Liver (tissue), 9 donors: ENCODE results near the gene KEAP1. TPM values are rescaled to one million over a fixed set of nuclear protein-coding genes. Genes with fewer than 3 reads are reported as not detected.

Experiments
- DNase-seq: peaks from one replicate; pipeline ENCODE4 v3.0.0-alpha.2; 2017; ENCODE audit warnings: low spot score
- H3K27ac ChIP-seq, 2 donors: one replicate each; pipeline ENCODE4 v1.7.0; 2013; ENCODE audit warnings: inconsistent platforms in 2 of 2, low read length in 2 of 2, control low read depth in 1 of 2, low read depth in 1 of 2, mild to moderate bottlenecking in 1 of 2
- H3K27me3 ChIP-seq, 4 donors: one replicate each; pipeline versions ENCODE4 v1.6.1 to v1.7.0; 2013; ENCODE audit warnings: low read length in 3 of 4, inconsistent platforms in 1 of 4, mild to moderate bottlenecking in 1 of 4, moderate library complexity in 1 of 4; ENCODE audit not compliant: control insufficient read depth in 4 of 4, insufficient read depth in 4 of 4
- H3K36me3 ChIP-seq, 4 donors: one replicate each; pipeline versions ENCODE4 v1.6.1 to v1.7.0; 2013; ENCODE audit warnings: low read length in 3 of 4, mild to moderate bottlenecking in 3 of 4, low read depth in 1 of 4, moderate library complexity in 1 of 4; ENCODE audit not compliant: control insufficient read depth in 4 of 4, insufficient read depth in 3 of 4
- H3K4me1 ChIP-seq, 4 donors: one replicate each; pipeline versions ENCODE4 v1.6.1 to v1.7.0; 2013; ENCODE audit warnings: low read length in 3 of 4, mild to moderate bottlenecking in 3 of 4, moderate library complexity in 1 of 4; ENCODE audit not compliant: control insufficient read depth in 4 of 4, insufficient read depth in 4 of 4
- H3K4me3 ChIP-seq, 3 donors: one replicate each; pipeline versions ENCODE4 v1.6.1 to v1.7.0; 2013; ENCODE audit warnings: low read length in 3 of 3, control low read depth in 1 of 3, low read depth in 1 of 3, mild to moderate bottlenecking in 1 of 3
- H3K9ac ChIP-seq, 2 donors: one replicate each; pipeline ENCODE4 v1.7.0; 2013; ENCODE audit warnings: low read length in 2 of 2, mild to moderate bottlenecking in 2 of 2, moderate library complexity in 2 of 2, control low read depth in 1 of 2, low read depth in 1 of 2
- H3K9me3 ChIP-seq, 4 donors: one replicate each; pipeline versions ENCODE4 v1.6.1 to v1.7.0; 2013; ENCODE audit warnings: low read length in 3 of 4; ENCODE audit not compliant: control insufficient read depth in 4 of 4
- EGR1 ChIP-seq, 2 donors: IDR thresholded peaks; 2 replicates each; pipeline ENCODE4 v1.6.1; 2016 to 2018; ENCODE audit warnings: antibody characterized with exemption in 2 of 2, low read depth in 2 of 2
- FOXA2 ChIP-seq: IDR thresholded peaks from 2 replicates; pipeline ENCODE4 v1.6.1; 2016; ENCODE audit warnings: antibody characterized with exemption
- HNF4A ChIP-seq, 2 donors: conservative IDR thresholded peaks; 2 replicates each; pipeline ENCODE4 v1.6.1; 2016; ENCODE audit warnings: antibody characterized with exemption in 2 of 2, mild to moderate bottlenecking in 2 of 2
- HNF4G ChIP-seq: IDR thresholded peaks from 2 replicates; pipeline ENCODE4 v1.6.1; 2016; ENCODE audit warnings: antibody characterized with exemption
- JUND ChIP-seq, 2 donors: IDR thresholded peaks; 2 replicates each; pipeline ENCODE4 v1.6.1; 2016; ENCODE audit warnings: antibody characterized with exemption in 2 of 2
- MAX ChIP-seq: IDR thresholded peaks from 2 replicates; pipeline ENCODE4 v1.6.1; 2016; ENCODE audit warnings: antibody characterized with exemption
- NR2F2 ChIP-seq: IDR thresholded peaks from 2 replicates; pipeline ENCODE4 v1.6.1; 2016; ENCODE audit warnings: antibody characterized with exemption
- RAD21 ChIP-seq, 2 donors: IDR thresholded peaks; 2 replicates each; pipeline ENCODE4 v1.6.1; 2016; ENCODE audit warnings: antibody characterized with exemption in 2 of 2, mild to moderate bottlenecking in 2 of 2
- RXRA ChIP-seq, 2 donors: IDR thresholded peaks; 2 replicates each; pipeline ENCODE4 v1.6.1; 2017 to 2018; ENCODE audit warnings: antibody characterized with exemption in 2 of 2, mild to moderate bottlenecking in 1 of 2
- SP1 ChIP-seq: IDR thresholded peaks from 2 replicates; pipeline ENCODE4 v1.6.1; 2018; ENCODE audit warnings: antibody characterized with exemption, mild to moderate bottlenecking
- YY1 ChIP-seq: IDR thresholded peaks from 2 replicates; pipeline ENCODE4 v1.6.1; 2016; ENCODE audit warnings: antibody characterized with exemption, mild to moderate bottlenecking
- ZBTB33 ChIP-seq: IDR thresholded peaks from 2 replicates; pipeline ENCODE4 v1.6.1; 2016; ENCODE audit warnings: antibody characterized with exemption
- WGBS: extraction: QIAGEN DNeasy Blood & Tissue Kit; methylation state at CpG from one replicate; pipeline ENCODE4 v1.1.7; 2013; 5-methylcytosine and 5-hydroxymethylcytosine counted together
- polyA plus RNA-seq, 2 donors: library from polyadenylated mRNA; stranded (reverse) in 1 of 2; unstranded in 1 of 2; fragments of 200-250 nt in 1 of 2; fragments of >200 nt in 1 of 2; fragmentation: Nextera tagmentation in 1 of 2; extraction: Ambion mirVana in 1 of 2; gene quantifications; one replicate each; pipeline versions ENCODE4 v1.2.1 to v1.2.3, GENCODE V29; 2013 to 2015
- total RNA-seq, 2 donors: library from RNA; depleted of rRNA; stranded (reverse); fragments of >200 nt; gene quantifications; one replicate each; pipeline ENCODE4 v1.2.3, GENCODE V29; 2014
- donor health status: healthy.
- donor health status: healthy.
- donor health status: healthy.
- donor health status: healthy.
- donor health status: healthy.

The KEAP1 gene
- total and polyA plus RNA-seq, 4 donors = 44.3 to 62.3 (median 48.0) TPM

DNA sequence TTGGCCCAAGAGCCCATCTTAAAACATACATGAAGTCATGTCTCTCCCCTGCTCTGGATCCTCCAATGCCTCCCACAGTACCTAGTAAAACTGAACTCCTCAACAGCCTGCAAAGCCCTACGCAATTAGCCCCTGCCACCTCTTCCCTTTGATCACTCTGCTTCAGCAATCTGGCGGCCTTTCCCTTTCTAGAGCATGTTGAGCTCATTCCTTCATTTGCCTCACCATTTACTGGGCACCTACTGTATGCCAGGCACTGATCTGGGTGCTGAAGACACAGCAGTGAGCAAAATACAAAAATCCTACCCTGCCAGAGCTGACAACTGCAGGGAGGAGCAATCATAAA is 2.9 kb downstream of the KEAP1 start:
- TF ChIP-seq FOXA2 (no peak), RXRA (IDR thresholded peaks at IDR 0.05) (peak in 1 of 2 donors; percentile 2), SP1 (no peak)
- no peaks in the 10 kb centered on the region for H3K27me3 ChIP-seq
- peak overlapping the region in 1 of 2 donors; percentile 17 for H3K9ac ChIP-seq
- WGBS = 82% methylated on average over 2 of the region's 2 CpGs
- H3K4me1 ChIP-seq = peaks cover 15 to 49% (median 39%) of the 10 kb centered on the region in 4 donors
- H3K36me3 ChIP-seq = peaks cover 0 to 9% (median 2%) of the 10 kb centered on the region in 4 donors
- peak overlapping the region in 1 of 2 donors; percentile 38 for H3K27ac ChIP-seq
- H3K4me3 ChIP-seq = no peak overlapping the region
- H3K9me3 ChIP-seq = no peaks in the 10 kb centered on the region
- DNase-seq = no peak

- Histone ChIP-seq H3K9ac (no peak overlapping the region), H3K4me3 (peak overlapping the region in 1 of 3 donors; percentile 2), H3K9me3 (no peaks in the 10 kb centered on the region), H3K36me3 (peaks cover 0 to 9% (median 2%) of the 10 kb centered on the region in 4 donors), H3K4me1 (peaks cover 15 to 49% (median 39%) of the 10 kb centered on the region in 4 donors), H3K27me3 (no peaks in the 10 kb centered on the region), H3K27ac (peak overlapping the region; percentile 81 to 88)
- WGBS = 66% methylated on average over 24 of the region's 24 CpGs
- TF ChIP-seq FOXA2 (no peak), NR2F2 (no peak), EGR1 (IDR thresholded peaks at IDR 0.05; ENCODE audit: low read depth in 2 of 2) (no peak), HNF4A (conservative IDR thresholded peaks at IDR 0.05) (peak; percentile 50 to 53), SP1 (no peak), RXRA (IDR thresholded peaks at IDR 0.05) (peak; percentile 40 to 49)
- DNase-seq = no peak
These were observed 3.5 kb downstream of the KEAP1 start for GRCh38 chr19:10499550-10500246.

DNA sequence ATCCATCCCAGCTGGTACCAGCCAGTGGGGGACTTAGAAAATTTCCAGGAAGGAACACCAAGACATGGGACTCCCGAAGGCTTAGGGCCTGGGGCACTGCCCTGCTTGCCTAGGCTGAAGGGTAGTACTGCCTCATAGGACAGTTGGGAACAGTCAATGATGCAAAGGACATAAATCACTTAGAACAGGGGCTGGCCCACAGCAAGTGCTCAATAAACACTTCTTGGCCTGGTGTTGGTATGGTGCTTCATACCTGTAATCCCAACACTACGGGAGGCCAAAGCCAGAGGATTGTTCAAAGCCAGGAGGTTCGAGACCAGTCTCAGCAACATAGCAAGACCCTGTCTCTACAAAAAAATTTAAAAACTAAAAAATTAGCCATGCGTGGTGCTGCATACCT is 5.8 kb downstream of the KEAP1 start:
- Histone ChIP-seq H3K4me1 (peaks cover 16 to 45% (median 41%) of the 10 kb centered on the region in 4 donors), H3K4me3 (no peak overlapping the region), H3K36me3 (peaks cover 0 to 11% (median 6%) of the 10 kb centered on the region in 4 donors), H3K27me3 (no peaks in the 10 kb centered on the region), H3K27ac (no peak overlapping the region), H3K9ac (no peak overlapping the region), H3K9me3 (no peaks in the 10 kb centered on the region)
- 96% methylated on average over 4 of the region's 4 CpGs for WGBS
- no peak for DNase-seq
- no peak for TF ChIP-seq HNF4G
- TF ChIP-seq FOXA2 = no peak
- TF ChIP-seq MAX = no peak
- TF ChIP-seq ZBTB33 = no peak
- TF ChIP-seq JUND (IDR thresholded peaks at IDR 0.05) = no peak
- no peak for TF ChIP-seq RAD21 (IDR thresholded peaks at IDR 0.05)
- no peak for TF ChIP-seq NR2F2
- no peak for TF ChIP-seq YY1
- no peak for TF ChIP-seq RXRA (IDR thresholded peaks at IDR 0.05)
- no peak for TF ChIP-seq HNF4A (conservative IDR thresholded peaks at IDR 0.05)
